Cardiac muscle cell (in vitro differentiated cells and primary cell): ENCODE data around the gene CCR5. TPM values are rescaled to one million over a fixed set of nuclear protein-coding genes. Genes with fewer than 3 reads are reported as not detected.
"Not testable (repeated sequence)": the region's sequence is repeated elsewhere in the genome, so short reads cannot be mapped to it uniquely, and the experiment has no call there.

Source experiments
- DNase-seq, 2 donors: peaks; one replicate each; pipeline versions ENCODE4 v3.0.0 to v3.0.0-alpha.2; 2010 to 2017; ENCODE audit warnings: low read depth in 1 of 2, low spot score in 1 of 2
- H3K27ac ChIP-seq: fragments of 200-600 bp; sonication (generic); 2 replicates; pipeline ENCODE4 v1.5.1; 2016
- H3K27me3 ChIP-seq: fragments of 200-600 bp; sonication (generic); 2 replicates; pipeline ENCODE4 v1.6.0; 2016; ENCODE audit warnings: control low read depth
- H3K36me3 ChIP-seq: fragments of 200-600 bp; sonication (generic); 2 replicates; pipeline ENCODE4 v1.5.1; 2016; ENCODE audit warnings: control low read depth
- H3K4me1 ChIP-seq: fragments of 200-600 bp; sonication (generic); 2 replicates; pipeline ENCODE4 v1.8.1; 2017; ENCODE audit warnings: low read depth, mild to moderate bottlenecking, mixed run types
- H3K4me3 ChIP-seq: fragments of 200-600 bp; sonication (generic); 2 replicates; pipeline ENCODE4 v1.5.1; 2016; ENCODE audit warnings: mild to moderate bottlenecking
- H3K9me3 ChIP-seq: fragments of 200-600 bp; sonication (generic); 2 replicates; pipeline ENCODE4 v1.5.1; 2017; ENCODE audit warnings: low read depth, mild to moderate bottlenecking, control low read depth
- CTCF ChIP-seq: IDR thresholded peaks from 2 replicates; pipeline ENCODE4 v1.5.1; 2012; ENCODE audit warnings: low read depth, mild to moderate bottlenecking, low read length
- polyA plus RNA-seq: library from polyadenylated mRNA; unstranded; fragments of >200 nt; fragmentation: Nextera tagmentation; extraction: Ambion mirVana; gene quantifications from 2 replicates; pipeline ENCODE4 v1.2.1, GENCODE V29; 2016
- total RNA-seq: library from RNA; depleted of rRNA; stranded (reverse); fragments of >200 nt; gene quantifications from 2 replicates; pipeline ENCODE4 v1.2.3, GENCODE V29; 2016

The CCR5 gene
- total and polyA plus RNA-seq, 2 experiments from 2014 or later = not detected

- no peak overlapping the region for H3K27ac ChIP-seq
- H3K4me1 ChIP-seq = no peaks in the 10 kb centered on the region
- no peaks in the 10 kb centered on the region for H3K9me3 ChIP-seq
- TF ChIP-seq CTCF = no peak
- H3K36me3 ChIP-seq = no peaks in the 10 kb centered on the region
- DNase-seq = no peak
- no peaks in the 10 kb centered on the region for H3K27me3 ChIP-seq
- no peak overlapping the region for H3K4me3 ChIP-seq
These were observed 15.5 kb downstream of the CCR5 start for GRCh38 chr3:46386205-46386604.

GRCh38 chr3:46388847-46389246, 18.1 kb downstream of the CCR5 start:
- not testable (repeated sequence) for H3K4me1 ChIP-seq, H3K27me3 ChIP-seq, H3K9me3 ChIP-seq, H3K27ac ChIP-seq, H3K36me3 ChIP-seq, DNase-seq, H3K4me3 ChIP-seq

GRCh38 chr3:46389306-46389705, 18.6 kb downstream of the CCR5 start:
- Histone ChIP-seq H3K4me1 (peaks cover 9% of the 10 kb centered on the region), H3K9me3 (no peaks in the 10 kb centered on the region), H3K36me3 (no peaks in the 10 kb centered on the region), H3K4me3 (no peak overlapping the region), H3K27me3 (no peaks in the 10 kb centered on the region), H3K27ac (no peak overlapping the region)
- TF ChIP-seq CTCF = no peak
- no peak for DNase-seq

- H3K4me3 ChIP-seq, DNase-seq, H3K27ac ChIP-seq, H3K4me1 ChIP-seq, H3K27me3 ChIP-seq, H3K36me3 ChIP-seq, H3K9me3 ChIP-seq: not testable (repeated sequence)
These were observed 20.8 kb downstream of the CCR5 start for GRCh38 chr3:46391526-46391925.

GRCh38 chr3:46393011-46393410, 22.3 kb downstream of the CCR5 start:
- H3K4me1 ChIP-seq = peaks cover 19% of the 10 kb centered on the region
- H3K36me3 ChIP-seq = no peaks in the 10 kb centered on the region
- H3K9me3 ChIP-seq = no peaks in the 10 kb centered on the region
- H3K4me3 ChIP-seq = no peak overlapping the region
- no peak overlapping the region for H3K27ac ChIP-seq
- no peak for DNase-seq
- no peak for TF ChIP-seq CTCF
- no peaks in the 10 kb centered on the region for H3K27me3 ChIP-seq

- Histone ChIP-seq H3K27me3 (no peaks in the 10 kb centered on the region), H3K4me3 (no peak overlapping the region), H3K36me3 (no peaks in the 10 kb centered on the region), H3K9me3 (no peaks in the 10 kb centered on the region), H3K27ac (no peak overlapping the region), H3K4me1 (peaks cover 21% of the 10 kb centered on the region)
- DNase-seq = peak in 1 of 2 donors; percentile 62
- TF ChIP-seq CTCF = no peak
These were observed 23.0 kb downstream of the CCR5 start for GRCh38 chr3:46393554-46394434.
